Measurements from ENCODE around the gene LDB1. TPM values are rescaled to one million over a fixed set of nuclear protein-coding genes. Genes with fewer than 3 reads are reported as not detected.

LDB1 gene
- total RNA-seq, 1 donor = 56.1 TPM

DNA sequence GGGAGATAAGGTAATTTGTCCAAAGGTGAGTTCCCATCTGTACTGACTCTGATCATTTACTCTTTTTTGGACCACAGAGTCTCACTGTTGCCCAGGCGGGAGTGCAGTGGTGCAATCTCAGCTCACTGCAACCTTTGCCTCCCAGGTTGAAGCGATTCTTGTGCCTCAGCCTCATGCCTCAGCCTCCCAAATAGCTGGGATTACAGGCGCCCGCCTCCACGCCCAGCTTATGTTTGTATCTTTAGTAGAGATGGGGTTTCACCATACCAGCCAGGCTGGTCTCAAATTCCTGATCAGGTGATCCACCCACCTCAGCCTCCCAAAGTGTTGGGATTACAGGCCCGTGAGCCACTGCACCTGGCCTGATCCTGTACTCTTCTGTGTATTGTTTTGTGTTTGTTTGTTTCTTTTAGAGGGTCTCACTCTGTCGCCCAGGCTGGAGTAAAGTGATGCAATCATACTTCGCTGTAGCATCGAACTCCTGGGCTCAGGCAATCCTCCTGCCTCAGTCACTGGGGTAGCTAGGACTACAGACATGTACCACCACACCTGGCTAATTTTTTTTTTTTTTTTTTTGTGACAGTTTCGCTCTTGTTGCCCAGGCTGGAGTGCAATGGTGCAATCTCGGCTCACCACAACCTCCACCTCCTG lies 34.4 kb upstream of the LDB1 start:
- no peak overlapping the region for H3K4me3 ChIP-seq (ENCODE audit: low read depth, low read length)
- DNase-seq (ENCODE audit: low read depth) = no peak
- TF ChIP-seq, protein P1, sequence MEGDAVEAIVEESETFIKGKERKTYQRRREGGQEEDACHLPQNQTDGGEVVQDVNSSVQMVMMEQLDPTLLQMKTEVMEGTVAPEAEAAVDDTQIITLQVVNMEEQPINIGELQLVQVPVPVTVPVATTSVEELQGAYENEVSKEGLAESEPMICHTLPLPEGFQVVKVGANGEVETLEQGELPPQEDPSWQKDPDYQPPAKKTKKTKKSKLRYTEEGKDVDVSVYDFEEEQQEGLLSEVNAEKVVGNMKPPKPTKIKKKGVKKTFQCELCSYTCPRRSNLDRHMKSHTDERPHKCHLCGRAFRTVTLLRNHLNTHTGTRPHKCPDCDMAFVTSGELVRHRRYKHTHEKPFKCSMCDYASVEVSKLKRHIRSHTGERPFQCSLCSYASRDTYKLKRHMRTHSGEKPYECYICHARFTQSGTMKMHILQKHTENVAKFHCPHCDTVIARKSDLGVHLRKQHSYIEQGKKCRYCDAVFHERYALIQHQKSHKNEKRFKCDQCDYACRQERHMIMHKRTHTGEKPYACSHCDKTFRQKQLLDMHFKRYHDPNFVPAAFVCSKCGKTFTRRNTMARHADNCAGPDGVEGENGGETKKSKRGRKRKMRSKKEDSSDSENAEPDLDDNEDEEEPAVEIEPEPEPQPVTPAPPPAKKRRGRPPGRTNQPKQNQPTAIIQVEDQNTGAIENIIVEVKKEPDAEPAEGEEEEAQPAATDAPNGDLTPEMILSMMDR (IDR thresholded peaks at IDR 0.05; ENCODE audit: insufficient read depth, low read depth, low read length) = no peak

DNA sequence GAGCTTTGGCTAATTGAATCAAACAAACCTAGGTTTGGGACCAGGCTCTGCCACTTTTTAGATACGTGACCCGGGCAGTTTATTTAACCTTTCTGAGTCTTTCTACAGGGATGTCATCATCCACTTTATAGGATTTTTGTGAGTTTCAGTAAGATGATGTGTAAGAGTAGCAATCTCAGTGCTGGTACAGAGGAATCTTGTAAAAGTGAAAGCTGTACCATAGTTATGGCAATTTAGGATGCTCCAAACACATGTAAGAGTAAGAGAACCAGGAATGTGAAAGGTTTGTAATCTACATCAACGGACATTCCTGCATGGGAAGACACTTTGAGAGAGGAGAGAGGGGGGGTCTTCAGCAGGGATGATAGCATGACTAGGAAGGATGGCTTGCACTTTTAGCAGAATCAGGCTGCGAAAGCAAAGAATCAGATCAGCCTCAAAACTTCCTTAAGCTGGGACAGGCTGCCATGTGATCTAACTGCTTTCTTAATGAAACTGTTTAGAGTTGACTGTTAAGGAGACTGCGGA lies 33.0 kb upstream of the LDB1 start:
- TF ChIP-seq, protein P1 (IDR thresholded peaks at IDR 0.05; ENCODE audit: insufficient read depth, low read depth, low read length) = no peak
- H3K4me3 ChIP-seq (ENCODE audit: low read depth, low read length) = peak overlapping the region; percentile 97
- DNase-seq (ENCODE audit: low read depth) = peak; percentile 38

DNA sequence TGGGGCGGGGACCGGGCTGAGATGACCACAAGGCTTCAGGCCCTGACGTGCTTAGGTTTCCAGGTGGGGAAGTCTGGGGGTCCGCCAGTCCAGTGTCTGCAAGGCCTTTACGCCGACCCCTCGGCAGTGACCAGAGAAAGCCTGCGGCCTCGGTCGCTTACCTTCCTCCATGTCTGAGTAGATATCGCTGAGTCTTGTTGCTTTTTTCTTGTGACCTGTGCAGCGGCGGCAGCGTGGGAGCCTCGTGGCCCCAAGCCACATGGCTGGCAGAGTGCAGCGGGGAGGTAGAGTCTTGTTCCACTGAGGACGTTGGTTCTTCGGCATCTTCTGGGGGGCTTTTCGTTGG lies 32.4 kb upstream of the LDB1 start:
- H3K4me3 ChIP-seq (ENCODE audit: low read depth, low read length) = peak overlapping the region; percentile 97
- DNase-seq (ENCODE audit: low read depth) = peak; percentile 47
- TF ChIP-seq, protein P1 (IDR thresholded peaks at IDR 0.05; ENCODE audit: insufficient read depth, low read depth, low read length) = no peak

DNA sequence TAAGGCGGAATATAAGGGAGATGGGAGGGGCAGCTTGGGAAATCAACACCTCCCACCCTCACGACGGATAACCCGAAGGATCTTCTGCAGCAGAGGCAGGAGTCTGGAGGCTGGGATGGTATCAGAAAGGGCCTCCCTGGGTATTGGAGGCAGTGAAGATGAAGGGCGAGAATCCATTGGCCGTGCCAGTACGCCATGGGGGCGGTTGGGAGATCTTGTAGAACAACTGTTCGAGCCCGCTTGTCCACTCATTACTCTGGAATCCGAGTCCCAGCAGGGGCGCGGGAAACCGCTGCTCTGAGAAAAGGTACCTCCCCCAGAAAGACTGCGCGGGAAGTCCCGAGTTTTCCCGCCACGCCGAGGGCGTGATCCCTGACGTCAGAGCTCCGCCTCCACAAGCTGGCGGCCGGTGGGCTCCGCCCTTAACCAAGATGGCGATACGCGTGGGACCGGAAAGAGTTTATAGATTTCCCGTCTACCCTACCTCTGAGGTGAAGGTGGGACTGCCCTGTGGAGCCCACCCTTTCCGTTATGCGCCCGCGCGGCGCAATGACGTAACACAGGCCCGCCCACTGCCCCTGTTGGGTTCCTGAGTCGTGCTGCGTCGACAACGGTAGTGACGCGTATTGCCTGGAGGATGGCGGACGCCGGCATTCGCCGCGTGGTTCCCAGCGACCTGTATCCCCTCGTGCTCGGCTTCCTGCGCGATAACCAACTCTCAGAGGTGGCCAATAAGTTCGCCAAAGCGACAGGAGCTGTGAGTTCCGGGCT lies 31.8 kb upstream of the LDB1 start, which contains the start of gene NOLC1:
Gene NOLC1, plus strand, starts transcription at position 616 of the 771 bp plus-strand sequence. Its CDS starts 22 bp downstream, at position 638.
- peak; percentile 100 for DNase-seq (ENCODE audit: low read depth)
- TF ChIP-seq, protein P1 (IDR thresholded peaks at IDR 0.05; ENCODE audit: insufficient read depth, low read depth, low read length) = no peak
- peak within 1 kb of the TSS; percentile 97 for H3K4me3 ChIP-seq (ENCODE audit: low read depth, low read length)

DNA sequence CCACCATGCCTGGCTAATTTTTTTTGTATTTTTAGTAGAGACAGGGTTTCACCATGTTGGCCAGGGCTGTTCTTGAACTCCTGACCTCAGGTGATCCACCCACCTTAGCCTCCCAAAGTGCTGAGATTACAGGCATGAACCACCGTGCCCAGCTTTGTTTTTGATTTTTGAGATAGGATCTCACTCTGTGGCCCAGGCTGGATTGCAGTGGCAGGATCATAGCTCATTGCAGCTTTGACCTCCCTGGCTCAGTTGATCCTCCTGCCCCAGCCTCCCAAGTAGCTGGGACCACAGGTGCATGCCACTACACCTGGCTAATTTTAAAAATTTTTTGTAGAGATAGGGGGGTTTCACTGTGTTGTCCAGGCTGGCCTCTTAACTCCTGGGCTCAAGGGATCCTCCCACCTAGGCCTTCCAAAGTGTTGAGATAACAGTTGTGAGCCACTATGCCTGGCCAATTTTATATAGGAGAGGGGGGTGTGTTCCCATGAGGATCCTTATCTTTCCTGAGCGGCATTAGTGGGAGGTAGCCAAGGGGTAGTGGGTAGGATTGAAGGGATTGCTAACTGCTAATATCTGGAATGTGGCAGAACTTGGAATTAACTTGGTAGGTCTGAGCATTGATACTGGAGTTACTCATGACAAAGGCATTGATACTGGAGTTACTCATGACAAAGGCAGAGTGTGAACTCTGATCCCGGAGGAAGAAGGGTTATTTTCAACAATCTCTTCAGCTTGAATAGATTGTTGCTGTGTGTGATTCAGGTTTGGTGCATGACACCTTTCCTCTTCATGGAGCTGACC lies 31.0 kb upstream of the LDB1 start:
- peak overlapping the region; percentile 97 for H3K4me3 ChIP-seq (ENCODE audit: low read depth, low read length)
- DNase-seq (ENCODE audit: low read depth) = peak; percentile 39
- TF ChIP-seq, protein P1 (IDR thresholded peaks at IDR 0.05; ENCODE audit: insufficient read depth, low read depth, low read length) = no peak

DNA sequence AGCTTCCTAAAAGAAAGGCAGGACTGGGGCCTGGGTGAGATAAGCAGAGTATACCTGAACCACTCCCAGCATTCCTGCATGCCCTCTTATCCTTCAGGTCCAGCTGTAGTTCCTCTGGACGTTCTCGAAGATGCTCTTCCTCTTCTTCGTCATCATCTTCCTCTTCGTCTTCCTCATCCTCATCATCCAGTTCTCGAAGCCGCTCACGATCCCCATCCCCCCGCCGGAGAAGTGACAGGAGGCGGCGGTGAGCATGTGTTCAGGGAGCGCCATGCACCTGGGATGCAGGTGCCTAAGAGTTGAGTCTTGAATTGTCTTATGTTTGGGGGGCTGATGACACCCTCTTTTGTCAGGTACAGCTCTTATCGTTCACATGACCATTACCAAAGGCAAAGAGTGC lies 28.1 kb upstream of the LDB1 start:
- DNase-seq (ENCODE audit: low read depth) = no peak
- TF ChIP-seq, protein P1 (IDR thresholded peaks at IDR 0.05; ENCODE audit: insufficient read depth, low read depth, low read length) = no peak
- no peak overlapping the region for H3K4me3 ChIP-seq (ENCODE audit: low read depth, low read length)
